Spleen (tissue), 11 donors: ENCODE results near the gene CNTNAP2. TPM values are rescaled to one million over a fixed set of nuclear protein-coding genes. Genes with fewer than 3 reads are reported as not detected.
"Not testable (repeated sequence)": the region's sequence is repeated elsewhere in the genome, so short reads cannot be mapped to it uniquely, and the experiment has no call there.

Experiments
- DNase-seq: peaks from one replicate; pipeline ENCODE4 v3.0.0-alpha.2; 2020
- H3K27ac ChIP-seq, 8 donors: fragments of 200-600 bp; sonication (generic) in 7 of 8; 1 replicate in 4 of 8; 2 replicates in 4 of 8; pipeline versions ENCODE4 v1.5.0 to v1.8.0; 2016 to 2021; ENCODE audit warnings: inconsistent platforms in 4 of 8, mild to moderate bottlenecking in 4 of 8, moderate library complexity in 1 of 8
- H3K27me3 ChIP-seq, 7 donors: fragments of 200-600 bp; sonication (generic) in 6 of 7; replicated peaks in 1 of 7; 1 replicate in 4 of 7; 2 replicates in 3 of 7; pipeline versions ENCODE4 v1.5.0 to v1.8.0; 2016 to 2021; ENCODE audit warnings: inconsistent platforms in 3 of 7, mild to moderate bottlenecking in 1 of 7
- H3K36me3 ChIP-seq, 6 donors: fragments of 200-600 bp; sonication (generic) in 5 of 6; 1 replicate in 4 of 6; 2 replicates in 2 of 6; pipeline versions ENCODE4 v1.5.0 to v1.8.0; 2016 to 2021; ENCODE audit warnings: inconsistent platforms in 2 of 6
- H3K4me1 ChIP-seq, 6 donors: fragments of 200-600 bp; sonication (generic) in 5 of 6; 1 replicate in 3 of 6; 2 replicates in 3 of 6; pipeline versions ENCODE4 v1.5.0 to v1.8.0; 2016 to 2021; ENCODE audit warnings: inconsistent platforms in 3 of 6
- H3K4me3 ChIP-seq, 8 donors: fragments of 200-600 bp; sonication (generic) in 7 of 8; 1 replicate in 4 of 8; 2 replicates in 4 of 8; pipeline versions ENCODE4 v1.5.0 to v1.8.0; 2016 to 2021; ENCODE audit warnings: inconsistent platforms in 4 of 8, mild to moderate bottlenecking in 4 of 8, moderate library complexity in 2 of 8
- H3K9me3 ChIP-seq, 8 donors: fragments of 200-600 bp; sonication (generic) in 7 of 8; 1 replicate in 4 of 8; 2 replicates in 4 of 8; pipeline versions ENCODE4 v1.5.0 to v1.8.0; 2016 to 2021; ENCODE audit warnings: inconsistent platforms in 4 of 8
- POLR2A ChIP-seq, 3 donors: fragments of 450-650 bp; IDR thresholded peaks; one replicate each; pipeline ENCODE4 v1.5.1; 2017; ENCODE audit warnings: antibody characterized with exemption in 3 of 3, mild to moderate bottlenecking in 1 of 3
- POLR2AphosphoS5 ChIP-seq, 3 donors: sonication (generic); formaldehyde crosslinking; IDR thresholded peaks; one replicate each; pipeline ENCODE4 v1.5.1; 2017; ENCODE audit warnings: antibody characterized with exemption in 3 of 3
- WGBS, 5 donors: extraction: QIAGEN DNeasy Blood & Tissue Kit in 3 of 5; methylation state at CpG; one replicate each; pipeline versions ENCODE4 v1.1.5 to v1.1.7; 2013 to 2018; 5-methylcytosine and 5-hydroxymethylcytosine counted together
- intact Hi-C: fragments of 100-400 bp; cut with DNase I; formaldehyde crosslinking; loops from one replicate; pipeline ENCODE4 v1.15.0; 2023; ENCODE audit warnings: low total_unique reads
- polyA plus RNA-seq, 3 donors: library from polyadenylated mRNA; stranded (reverse); fragments of 200-250 nt; gene quantifications; one replicate each; pipeline ENCODE4 v1.2.1, GENCODE V29; 2013
- total RNA-seq, 7 donors: library from RNA; depleted of rRNA in 3 of 7; stranded (reverse); fragments of >200 nt in 3 of 7; fragmentation: NEBNext Ultra II Directional in 4 of 7; extraction: Animal tissue kit (Norgen Biotek cat#: 25700) in 4 of 7; gene quantifications; one replicate each; pipeline versions ENCODE4 v1.1.0 to v1.2.1, GENCODE V29; 2016 to 2021
- TF ChIP-seq, protein P1 (sequence below), 11 experiments: fragments of 200-600 bp in 7 of 11; fragments of 450-650 bp in 4 of 11; sonication (generic) in 4 of 11; IDR thresholded peaks in 8 of 11; conservative IDR thresholded peaks in 3 of 11; 1 replicate in 7 of 11; 2 replicates in 4 of 11; pipeline versions ENCODE4 v1.4.0 to v1.8.0; 2016 to 2021; ENCODE audit warnings: antibody characterized with exemption in 11 of 11, inconsistent platforms in 4 of 11, mild to moderate bottlenecking in 1 of 11
- donor health status: healthy with polysubstance abuse.
- donor health status: DM: no; HTN: no; CAD: no; lungs with moderate emphysema.
- donor health status: DM: no; HTN: no; CAD: no.
- donor health status: Bipolar disorder and iron deficiency.
- donor health status: healthy.
- donor health status: DM: no; HTN: no; CAD: no.
- donor health status: DM: yes; HTN: yes; CAD: no.

CNTNAP2 gene
- total and polyA plus RNA-seq, 10 donors: 0.13 to 2.0 (median 0.82) TPM

DNA sequence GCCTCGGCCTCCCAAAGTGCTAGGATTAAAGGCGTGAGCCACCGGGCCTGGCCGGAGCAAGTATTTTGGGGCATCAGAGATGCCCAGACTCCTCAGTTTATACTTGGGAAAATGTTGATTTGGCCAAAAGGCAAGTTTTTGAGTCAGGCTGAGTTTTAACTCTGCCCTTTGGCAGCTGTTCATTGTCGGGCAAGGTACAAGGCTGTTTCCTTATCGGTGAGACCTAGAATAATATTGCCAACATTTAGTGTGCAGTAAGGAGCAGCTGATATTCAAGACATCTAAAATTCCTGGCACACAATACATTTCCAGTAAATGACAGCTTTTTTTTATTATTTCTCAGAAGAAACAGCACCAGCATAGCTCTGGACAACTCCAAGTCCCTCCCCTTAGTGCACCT lies 2326.3 kb downstream of the CNTNAP2 start:
- DNase-seq: no peak
- H3K27ac ChIP-seq: no peak overlapping the region
- TF ChIP-seq, protein P1, sequence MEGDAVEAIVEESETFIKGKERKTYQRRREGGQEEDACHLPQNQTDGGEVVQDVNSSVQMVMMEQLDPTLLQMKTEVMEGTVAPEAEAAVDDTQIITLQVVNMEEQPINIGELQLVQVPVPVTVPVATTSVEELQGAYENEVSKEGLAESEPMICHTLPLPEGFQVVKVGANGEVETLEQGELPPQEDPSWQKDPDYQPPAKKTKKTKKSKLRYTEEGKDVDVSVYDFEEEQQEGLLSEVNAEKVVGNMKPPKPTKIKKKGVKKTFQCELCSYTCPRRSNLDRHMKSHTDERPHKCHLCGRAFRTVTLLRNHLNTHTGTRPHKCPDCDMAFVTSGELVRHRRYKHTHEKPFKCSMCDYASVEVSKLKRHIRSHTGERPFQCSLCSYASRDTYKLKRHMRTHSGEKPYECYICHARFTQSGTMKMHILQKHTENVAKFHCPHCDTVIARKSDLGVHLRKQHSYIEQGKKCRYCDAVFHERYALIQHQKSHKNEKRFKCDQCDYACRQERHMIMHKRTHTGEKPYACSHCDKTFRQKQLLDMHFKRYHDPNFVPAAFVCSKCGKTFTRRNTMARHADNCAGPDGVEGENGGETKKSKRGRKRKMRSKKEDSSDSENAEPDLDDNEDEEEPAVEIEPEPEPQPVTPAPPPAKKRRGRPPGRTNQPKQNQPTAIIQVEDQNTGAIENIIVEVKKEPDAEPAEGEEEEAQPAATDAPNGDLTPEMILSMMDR (IDR thresholded peaks at IDR 0.05 in 8 of 11, conservative IDR thresholded peaks at IDR 0.05 in 3 of 11): no peak
- TF ChIP-seq POLR2A (IDR thresholded peaks at IDR 0.05) (no peak), POLR2AphosphoS5 (IDR thresholded peaks at IDR 0.05) (no peak)
- no peaks in the 10 kb centered on the region for H3K4me1 ChIP-seq
- H3K9me3 ChIP-seq: peaks cover 0 to 20% (median 5%) of the 10 kb centered on the region in 8 donors
- 79 to 94% (median 83%) methylated on average over 6 of the region's 6 CpGs for WGBS, 5 donors
- intact Hi-C loops: no loop called here
- H3K27me3 ChIP-seq: no peaks in the 10 kb centered on the region
- no peaks in the 10 kb centered on the region for H3K36me3 ChIP-seq
- no peak overlapping the region for H3K4me3 ChIP-seq

DNA sequence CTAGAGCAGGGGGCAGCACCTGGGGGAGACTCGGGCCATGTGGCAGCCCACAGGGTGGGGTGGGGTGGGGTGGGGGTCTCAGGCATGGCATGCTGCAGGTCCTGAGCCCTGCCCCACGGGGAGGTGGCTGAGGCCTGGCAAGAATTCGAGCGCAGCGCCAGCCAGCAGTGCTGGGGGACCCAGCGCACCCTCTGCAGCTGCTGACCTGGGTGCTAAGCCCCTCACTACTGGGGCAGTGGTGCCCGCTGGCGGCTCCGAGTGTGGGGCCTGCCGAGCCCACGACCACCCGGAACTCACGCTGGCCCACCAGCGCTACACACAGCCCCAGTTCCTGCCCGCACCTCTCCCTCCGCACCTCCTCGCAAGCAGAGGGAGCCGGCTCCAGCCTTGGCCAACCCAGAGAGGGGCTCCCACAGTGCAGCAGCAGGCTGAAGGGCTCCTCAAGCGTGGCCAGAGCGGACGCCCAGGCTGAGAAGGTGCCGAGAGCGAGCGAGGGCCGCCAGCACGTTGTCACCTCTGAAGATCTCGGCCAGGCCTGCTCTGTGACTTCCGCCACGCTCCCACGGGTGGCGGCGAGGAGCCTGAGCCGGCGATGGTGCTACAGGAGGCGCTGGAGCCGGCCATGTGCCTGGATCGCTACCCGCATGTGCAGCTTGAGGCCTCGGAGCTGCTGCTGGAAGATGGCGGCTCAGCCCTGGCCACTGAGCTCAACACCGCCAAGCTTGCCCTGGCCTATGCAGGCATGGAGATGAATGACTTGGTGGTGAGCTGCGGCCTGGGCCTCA lies 2328.9 kb downstream of the CNTNAP2 start:
- WGBS, 5 donors: 95 to 98% (median 97%) methylated on average over 29 to 42 of the region's 42 CpGs
- no peak overlapping the region for H3K4me3 ChIP-seq
- H3K9me3 ChIP-seq: peaks cover 0 to 20% (median 5%) of the 10 kb centered on the region in 8 donors

DNA sequence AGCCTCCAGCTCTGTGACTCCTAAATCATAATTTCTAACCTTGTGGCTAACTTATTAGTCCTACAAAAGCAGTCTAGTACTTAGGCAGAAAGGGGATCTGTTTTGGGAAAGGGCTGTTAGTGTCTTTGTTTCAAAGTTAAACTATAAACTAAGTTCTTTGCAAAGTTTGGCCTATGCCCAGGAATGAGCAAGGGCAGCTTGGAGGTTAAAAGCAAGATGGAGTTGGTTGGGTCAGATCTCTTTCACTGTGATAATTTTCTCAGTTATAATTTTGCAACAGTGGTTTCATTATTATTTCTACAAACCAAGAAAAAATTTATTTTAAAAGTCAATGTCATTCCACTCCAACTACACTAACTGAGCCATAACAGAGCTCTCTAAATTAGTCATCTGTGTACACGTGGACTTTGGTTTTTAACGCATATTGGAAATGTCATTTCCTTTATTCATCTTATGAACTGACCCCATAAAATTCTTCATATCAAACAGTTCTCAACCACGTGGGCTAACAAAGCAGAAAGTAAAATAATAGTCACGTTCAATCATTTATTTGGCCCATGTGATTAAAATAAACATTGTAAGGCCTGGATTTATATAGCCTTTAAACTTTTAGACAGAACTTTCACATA lies 2330.7 kb downstream of the CNTNAP2 start:
- DNase-seq: no peak
- Histone ChIP-seq H3K27ac (no peak overlapping the region), H3K4me1 (no peaks in the 10 kb centered on the region), H3K27me3 (no peaks in the 10 kb centered on the region), H3K4me3 (no peak overlapping the region), H3K9me3 (peaks cover 0 to 20% (median 5%) of the 10 kb centered on the region in 8 donors), H3K36me3 (no peaks in the 10 kb centered on the region)
- intact Hi-C loops: no loop called here
- TF ChIP-seq POLR2AphosphoS5 (IDR thresholded peaks at IDR 0.05) (no peak), POLR2A (IDR thresholded peaks at IDR 0.05) (no peak)
- TF ChIP-seq, protein P1 (IDR thresholded peaks at IDR 0.05 in 8 of 11, conservative IDR thresholded peaks at IDR 0.05 in 3 of 11): no peak
- WGBS, 5 donors: 52 to 71% (median 63%) methylated on average over 4 of the region's 4 CpGs

More for the DNA sequence above, 2328.9 kb downstream of the CNTNAP2 start:
- Histone ChIP-seq H3K27ac (no peak overlapping the region), H3K4me1 (no peaks in the 10 kb centered on the region), H3K27me3 (no peaks in the 10 kb centered on the region), H3K36me3 (no peaks in the 10 kb centered on the region)
- no peak for TF ChIP-seq POLR2A (IDR thresholded peaks at IDR 0.05)
- intact Hi-C loops: no loop called here
- DNase-seq: no peak

DNA sequence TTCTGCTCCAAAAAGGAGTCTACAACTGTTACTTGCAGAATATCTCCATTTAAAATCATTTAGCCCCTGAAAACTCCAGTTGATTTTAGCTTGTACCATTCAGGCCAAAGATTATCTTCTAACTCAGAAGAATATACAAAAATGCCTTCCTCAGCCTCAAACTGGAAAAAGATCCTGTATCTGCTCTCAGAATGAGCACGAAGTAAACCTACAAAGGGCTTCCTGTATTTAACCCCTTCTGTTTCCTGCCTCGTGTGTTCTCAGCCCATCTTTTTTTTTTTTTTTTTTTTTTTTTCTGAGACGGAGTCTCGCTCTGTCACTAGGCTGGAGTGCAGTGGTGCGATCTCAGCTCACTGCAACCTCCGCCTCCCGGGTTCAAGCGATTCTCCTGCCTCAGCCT lies 2334.9 kb downstream of the CNTNAP2 start:
- H3K27me3 ChIP-seq, DNase-seq, H3K27ac ChIP-seq, intact Hi-C loops, H3K4me3 ChIP-seq, H3K36me3 ChIP-seq, H3K9me3 ChIP-seq, H3K4me1 ChIP-seq: not testable (repeated sequence)
- WGBS, 5 donors: 15 to 67% (median 65%) methylated on average over 2 to 8 of the region's 8 CpGs

DNA sequence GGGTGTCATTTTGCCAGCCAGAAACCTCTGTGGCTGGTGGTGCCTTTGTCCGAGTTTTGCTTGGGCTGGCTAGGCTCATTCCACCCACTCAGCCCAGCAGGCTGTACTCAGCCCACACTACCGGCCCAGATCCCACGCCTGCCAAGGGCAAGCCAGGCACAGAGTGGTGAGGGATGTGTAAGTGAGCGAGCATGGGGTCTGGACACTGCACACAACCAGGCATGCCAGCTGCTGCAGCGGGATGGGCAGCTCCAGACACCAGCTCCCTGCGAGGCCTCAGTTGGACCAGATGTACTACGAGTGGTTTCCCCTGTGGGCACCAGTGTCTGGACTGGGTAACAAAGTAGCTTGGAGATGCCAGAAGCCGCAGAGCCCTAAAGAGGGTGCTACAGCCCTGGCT lies 2339.8 kb downstream of the CNTNAP2 start:
- no peak for TF ChIP-seq POLR2A (IDR thresholded peaks at IDR 0.05)
- TF ChIP-seq, protein P1 (IDR thresholded peaks at IDR 0.05 in 8 of 11, conservative IDR thresholded peaks at IDR 0.05 in 3 of 11): no peak
- TF ChIP-seq POLR2AphosphoS5 (IDR thresholded peaks at IDR 0.05): no peak

More for the DNA sequence above, 2339.8 kb downstream of the CNTNAP2 start:
- Histone ChIP-seq H3K36me3 (no peaks in the 10 kb centered on the region), H3K4me1 (no peaks in the 10 kb centered on the region), H3K4me3 (no peak overlapping the region), H3K9me3 (no peaks in the 10 kb centered on the region), H3K27ac (no peak overlapping the region), H3K27me3 (no peaks in the 10 kb centered on the region)
- DNase-seq: no peak
- intact Hi-C loops: no loop called here
- 81 to 96% (median 91%) methylated on average over 6 to 8 of the region's 8 CpGs for WGBS, 5 donors
